DMS153 (cell line): ENCODE results near the gene NFATC2.

Experiments
- DNase-seq: peaks from one replicate; lab custom pipeline; 2025; lab: John Stamatoyannopoulos, UW

Gene NFATC2

DNA sequence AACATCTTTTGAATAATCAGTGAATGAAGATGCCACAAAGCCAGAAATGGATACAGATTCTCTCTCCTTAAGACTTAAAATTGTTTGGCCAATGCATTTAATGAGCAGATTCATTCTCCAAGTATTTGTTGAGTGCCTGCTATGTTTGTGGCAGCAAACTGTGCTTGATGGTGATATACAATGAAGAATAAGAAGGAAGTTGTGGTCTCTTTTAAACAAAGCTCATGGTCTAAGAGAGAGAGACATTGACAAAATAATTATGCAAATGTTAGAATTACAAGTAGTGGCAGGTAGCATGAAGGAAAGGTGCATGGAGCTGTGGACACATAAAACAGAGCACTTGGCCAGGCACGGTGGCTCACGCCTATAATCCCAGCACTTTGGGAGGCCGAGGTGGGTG lies 28.3 kb downstream of the NFATC2 start:
- DNase-seq: no peak

GRCh38 chr20:51513545-51513944 lies 29.0 kb downstream of the NFATC2 start:
- DNase-seq: no peak

DNA sequence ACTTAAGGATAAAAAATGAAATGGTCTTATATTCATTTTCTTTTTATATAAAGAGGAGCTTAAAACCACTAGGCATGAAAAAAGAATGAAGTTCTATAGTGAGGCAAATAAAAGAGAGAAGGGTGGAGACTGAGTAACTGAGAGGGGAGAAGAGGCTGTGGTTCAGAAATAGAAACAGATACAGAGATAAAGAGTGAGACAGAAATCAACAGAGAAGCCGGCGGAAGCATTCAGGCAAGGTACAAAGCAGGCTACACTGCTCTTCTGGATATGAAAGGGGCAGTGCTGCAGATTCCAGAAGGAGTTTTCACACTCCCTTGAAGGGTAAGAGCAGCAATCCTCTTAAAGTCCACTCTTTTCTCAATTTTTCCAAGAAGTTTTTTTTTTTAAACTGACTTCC lies 29.9 kb downstream of the NFATC2 start:
- DNase-seq: no peak

GRCh38 chr20:51511861-51512619 lies 30.5 kb downstream of the NFATC2 start:
- DNase-seq: no peak

- DNase-seq: no peak
Measured at GRCh38 chr20:51510936-51511605, 31.4 kb downstream of the NFATC2 start.

- DNase-seq: no peak
Measured at GRCh38 chr20:51510169-51510568, 32.4 kb downstream of the NFATC2 start.

- no peak for DNase-seq
Measured at GRCh38 chr20:51509208-51509607, 33.3 kb downstream of the NFATC2 start.

DNA sequence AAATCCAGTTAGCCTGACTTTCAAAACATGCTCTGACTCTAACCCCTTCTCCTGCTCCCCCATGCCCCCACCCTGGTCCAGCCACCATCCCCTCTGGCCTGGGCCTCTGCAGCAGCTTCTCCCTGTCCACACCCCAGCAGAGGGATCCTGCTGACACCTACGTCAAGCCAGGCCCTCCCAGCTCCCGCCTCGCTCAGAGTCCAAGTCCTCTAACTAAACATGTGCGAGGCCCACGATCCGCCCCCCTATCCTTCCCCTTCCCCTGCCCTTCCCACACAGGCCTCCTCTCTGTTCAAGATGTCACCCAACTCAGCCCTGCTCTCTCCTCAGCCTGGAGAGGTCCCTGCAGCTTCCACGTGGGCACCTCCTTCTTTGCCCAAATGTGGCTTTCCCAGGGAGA lies 33.7 kb downstream of the NFATC2 start:
- DNase-seq: no peak

DNA sequence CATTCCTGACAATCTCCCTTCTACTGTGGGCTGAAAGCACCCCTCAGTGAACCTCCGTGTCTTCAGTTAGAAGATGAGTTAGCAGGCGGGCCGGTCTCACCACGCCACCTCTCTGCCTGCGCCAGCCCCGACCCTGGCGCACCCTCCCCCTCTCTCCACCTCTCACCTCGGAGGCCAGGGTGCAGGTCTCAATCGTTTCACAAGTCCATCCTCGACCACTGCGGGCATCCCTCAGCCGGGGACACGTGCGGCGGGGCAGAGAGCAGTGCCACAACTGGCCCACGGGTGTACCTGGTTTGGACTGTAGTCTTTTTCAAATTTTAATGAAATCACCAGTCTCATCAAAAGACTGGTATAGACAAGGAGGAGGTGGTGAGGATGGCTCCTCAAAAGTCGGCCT lies 34.4 kb downstream of the NFATC2 start:
- DNase-seq: no peak

DNA sequence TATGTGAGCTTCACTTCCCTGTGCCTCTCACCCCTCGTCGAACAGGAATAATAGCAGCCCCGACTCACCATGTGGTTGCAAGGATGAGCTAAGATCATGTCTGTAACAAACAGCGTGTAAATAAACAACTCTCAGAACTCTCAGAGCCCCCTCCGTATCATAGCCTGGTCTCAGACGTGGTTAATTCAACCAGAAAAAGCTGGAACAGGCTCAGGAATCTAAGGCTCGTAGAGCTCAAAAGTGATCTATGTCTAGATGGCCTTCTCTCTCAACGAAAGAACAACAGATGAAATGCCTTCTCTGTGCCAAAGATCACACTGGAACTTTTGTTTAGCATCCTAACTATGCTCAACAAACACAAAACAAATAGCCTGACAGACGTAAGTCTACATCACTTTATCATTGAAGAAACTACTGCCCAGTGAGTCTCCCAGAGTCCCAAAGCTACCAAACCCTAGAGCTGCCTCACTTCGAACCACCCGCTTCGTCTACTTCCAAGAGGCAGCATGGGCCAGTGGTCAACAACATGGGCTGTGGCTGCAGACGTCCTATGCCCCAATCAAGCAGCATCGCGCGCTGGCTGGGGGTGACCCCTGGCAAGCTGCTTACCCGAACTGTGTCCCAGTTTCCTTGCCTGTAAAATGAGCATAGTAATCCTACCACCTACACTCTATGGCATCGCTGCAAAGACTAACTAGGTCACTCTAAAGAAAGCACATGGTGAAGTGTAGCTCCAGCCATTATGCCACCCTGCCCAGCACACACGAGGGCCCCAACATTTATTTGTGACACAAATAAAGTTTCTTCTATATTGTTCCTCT lies 35.1 kb downstream of the NFATC2 start:
- no peak for DNase-seq

DNA sequence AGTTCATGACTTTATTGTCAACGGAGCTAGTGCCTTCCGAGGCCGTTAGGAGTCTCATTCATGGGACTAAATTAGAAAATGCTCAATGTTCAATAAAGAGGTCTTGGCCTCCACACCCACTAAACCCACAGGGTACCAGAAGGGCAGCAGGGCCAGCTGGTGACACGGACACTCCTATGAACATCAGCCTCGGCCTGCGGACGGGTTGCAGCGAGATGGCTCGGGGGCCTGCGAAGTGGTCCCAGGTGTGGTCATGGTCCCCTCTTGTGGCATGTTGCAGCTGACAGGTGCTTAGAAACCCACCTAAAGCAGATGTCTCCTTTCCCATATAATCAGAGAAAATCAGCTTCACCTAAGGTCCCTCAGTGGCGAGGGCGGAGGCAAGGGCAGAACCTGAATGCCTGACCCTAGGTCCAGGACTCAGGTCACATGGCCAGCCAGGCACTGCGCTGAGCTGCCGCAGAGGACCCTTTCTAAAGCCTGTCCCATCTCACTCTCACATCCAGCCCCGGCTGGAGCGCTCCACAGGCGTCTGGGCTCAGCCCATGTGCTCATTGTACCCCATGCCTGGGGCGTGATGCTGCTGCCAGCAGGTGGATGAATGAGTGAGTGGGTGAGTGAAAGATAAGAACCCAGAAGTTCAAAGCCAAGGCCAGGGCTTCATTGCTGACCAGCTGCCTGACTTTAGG lies 35.8 kb downstream of the NFATC2 start:
- no peak for DNase-seq

DNA sequence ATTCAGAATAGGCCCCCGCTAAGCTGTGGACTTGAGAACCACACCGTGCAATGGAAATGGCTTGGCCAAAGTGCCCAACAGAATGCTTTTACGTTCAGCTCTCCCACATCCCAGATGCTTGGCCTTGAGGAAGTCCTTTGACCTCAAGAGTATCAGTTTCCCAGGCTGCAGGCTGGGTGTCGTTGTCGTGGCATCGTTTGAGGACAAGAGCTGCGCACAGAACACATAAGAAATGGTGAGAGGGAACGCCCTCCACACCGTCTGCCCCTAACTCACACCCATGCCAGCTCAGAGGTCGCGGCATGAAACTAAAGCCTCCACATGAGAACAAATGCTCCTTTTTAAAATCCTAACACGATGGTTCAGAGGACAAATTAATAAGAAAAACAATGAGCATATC lies 37.0 kb downstream of the NFATC2 start:
- DNase-seq: no peak

DNA sequence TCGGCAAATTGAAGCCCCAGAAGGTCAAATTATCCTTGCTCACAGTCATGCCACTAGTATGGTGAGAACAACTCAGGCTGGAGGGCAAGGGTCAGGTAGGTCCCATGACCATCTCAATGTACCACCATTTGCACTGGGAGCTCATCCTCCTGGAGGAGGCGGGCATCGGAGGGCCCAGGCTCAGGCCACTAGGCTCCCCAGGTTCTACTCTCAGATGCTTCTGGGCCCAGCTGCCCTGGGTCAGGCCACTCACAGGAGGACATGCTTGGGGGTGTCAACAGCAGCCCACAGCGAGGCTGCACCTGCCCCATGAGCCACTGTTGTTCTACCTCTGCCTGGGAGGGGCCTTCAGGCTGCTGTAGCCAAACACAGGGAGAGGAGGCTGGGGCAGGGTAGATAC lies 39.1 kb downstream of the NFATC2 start:
- no peak for DNase-seq

DNA sequence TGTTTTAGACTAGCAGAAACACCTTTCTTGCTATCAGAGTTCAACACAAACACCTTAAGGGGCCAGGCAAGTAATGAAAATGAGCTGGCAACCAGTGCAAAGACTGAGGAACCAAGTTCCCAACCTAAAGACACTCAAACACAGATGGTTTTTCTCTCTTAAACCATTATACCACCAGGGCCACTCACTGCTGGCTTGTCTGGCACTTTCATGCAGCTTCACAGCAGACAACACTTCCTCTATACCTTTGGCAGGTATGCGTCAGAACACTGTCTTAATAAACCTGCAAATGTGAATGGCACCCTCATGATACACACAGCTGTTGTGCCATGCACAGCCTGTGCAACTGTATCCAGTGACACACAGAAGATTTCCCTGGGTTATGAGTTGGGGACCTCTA lies 41.6 kb downstream of the NFATC2 start:
- no peak for DNase-seq

DNA sequence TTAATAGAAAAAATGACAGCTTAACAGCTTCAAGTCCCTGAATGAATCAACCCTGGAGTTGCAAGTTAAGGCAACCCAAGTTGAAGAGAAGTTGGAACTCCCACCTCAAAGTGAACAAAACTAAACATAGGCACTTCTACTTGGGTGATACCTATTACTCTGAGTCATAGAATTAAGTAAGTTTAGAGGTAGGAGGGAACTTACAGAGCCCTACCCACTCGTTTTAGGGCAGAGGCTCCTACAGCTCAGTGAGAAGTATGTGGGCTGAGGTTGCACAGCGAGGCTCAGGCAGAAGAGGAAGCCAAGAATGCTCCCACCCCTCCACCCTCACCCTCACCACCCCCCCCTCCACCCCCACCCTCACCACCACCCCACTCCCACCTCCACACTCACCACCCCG lies 42.2 kb downstream of the NFATC2 start:
- DNase-seq: no peak

GRCh38 chr20:51498765-51499540 lies 43.6 kb downstream of the NFATC2 start:
- DNase-seq: no peak

GRCh38 chr20:51497542-51498467 lies 44.7 kb downstream of the NFATC2 start:
- no peak for DNase-seq

DNA sequence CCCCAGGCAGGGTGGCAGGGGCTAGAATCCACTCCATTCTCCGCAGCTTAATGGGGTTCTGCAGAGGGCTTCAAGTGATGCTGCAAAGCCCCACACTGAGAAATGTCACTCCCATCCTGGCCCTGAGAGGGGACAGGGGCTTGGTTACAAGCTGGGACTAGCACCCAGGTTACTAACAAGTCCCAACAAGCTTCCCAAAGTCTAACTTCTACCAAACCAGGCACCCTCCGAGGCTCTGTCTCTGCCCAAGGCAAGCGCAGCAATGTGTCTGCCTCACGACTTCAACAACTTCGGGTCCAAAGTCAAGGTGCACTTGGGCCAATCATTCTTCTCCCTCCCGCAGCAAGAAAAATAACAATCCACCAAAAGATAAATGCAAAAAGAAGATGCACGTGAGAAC lies 45.6 kb downstream of the NFATC2 start:
- DNase-seq: no peak

- no peak for DNase-seq
Measured at GRCh38 chr20:51495921-51496545, 46.5 kb downstream of the NFATC2 start.

DNA sequence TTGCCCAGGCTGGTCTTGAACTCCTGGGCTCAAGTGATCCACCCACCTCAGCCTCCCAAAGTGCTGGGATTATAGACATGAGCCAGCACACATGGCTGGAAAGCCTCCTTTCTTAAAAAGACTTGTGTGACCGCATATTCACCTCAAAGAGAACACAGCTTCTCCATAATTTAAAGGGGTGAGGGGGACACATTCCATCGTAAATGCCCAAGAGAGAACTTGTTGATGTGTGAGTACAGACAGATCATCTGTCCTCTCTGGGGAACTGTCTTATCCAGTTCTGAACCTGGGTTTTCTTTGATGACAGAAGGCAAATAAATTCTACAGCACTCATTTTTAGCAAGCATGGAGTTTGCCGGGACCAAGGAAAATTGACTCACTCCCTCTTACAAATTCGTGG lies 47.2 kb downstream of the NFATC2 start:
- DNase-seq: no peak
